Neutrophil (primary cell): Measurements from ENCODE around the gene SNX18.
A peak's percentile ranks its signal among the peaks of the same experiment; 100 is the strongest.

ENCODE experiments used
- H3K27ac ChIP-seq: fragments of 200-600 bp; sonication (generic); 2 replicates; pipeline ENCODE4 v1.5.1; 2016; ENCODE audit warnings: mild to moderate bottlenecking, moderate library complexity
- H3K27me3 ChIP-seq: fragments of 200-600 bp; sonication (generic); 2 replicates; pipeline ENCODE4 v1.6.0; 2016; ENCODE audit warnings: mild to moderate bottlenecking
- H3K36me3 ChIP-seq: fragments of 200-600 bp; sonication (generic); 2 replicates; pipeline ENCODE4 v1.5.1; 2017
- H3K4me1 ChIP-seq, 2 experiments: fragments of 200-600 bp in 1 of 2; sonication (generic) in 1 of 2; 1 replicate in 1 of 2; 2 replicates in 1 of 2; pipeline versions ENCODE4 v1.5.1 to v1.6.1; 2013 to 2016; ENCODE audit warnings: low read depth in 1 of 2, low read length in 1 of 2, mild to moderate bottlenecking in 1 of 2, moderate library complexity in 1 of 2; ENCODE audit not compliant: control insufficient read depth in 1 of 2, insufficient read depth in 1 of 2
- H3K4me3 ChIP-seq, 2 experiments: fragments of 200-600 bp in 1 of 2; sonication (generic) in 1 of 2; 1 replicate in 1 of 2; 2 replicates in 1 of 2; pipeline ENCODE4 v1.5.1; 2013 to 2016; ENCODE audit warnings: low read depth in 1 of 2, low read length in 1 of 2, mild to moderate bottlenecking in 1 of 2, moderate library complexity in 1 of 2
- H3K9me3 ChIP-seq: fragments of 200-600 bp; sonication (generic); 2 replicates; pipeline ENCODE4 v1.5.1; 2016
- TF ChIP-seq, protein P1 (sequence below): fragments of 200-600 bp; sonication (generic); IDR thresholded peaks from 2 replicates; pipeline ENCODE4 v1.5.1; 2016; ENCODE audit warnings: antibody characterized with exemption

Gene SNX18

DNA sequence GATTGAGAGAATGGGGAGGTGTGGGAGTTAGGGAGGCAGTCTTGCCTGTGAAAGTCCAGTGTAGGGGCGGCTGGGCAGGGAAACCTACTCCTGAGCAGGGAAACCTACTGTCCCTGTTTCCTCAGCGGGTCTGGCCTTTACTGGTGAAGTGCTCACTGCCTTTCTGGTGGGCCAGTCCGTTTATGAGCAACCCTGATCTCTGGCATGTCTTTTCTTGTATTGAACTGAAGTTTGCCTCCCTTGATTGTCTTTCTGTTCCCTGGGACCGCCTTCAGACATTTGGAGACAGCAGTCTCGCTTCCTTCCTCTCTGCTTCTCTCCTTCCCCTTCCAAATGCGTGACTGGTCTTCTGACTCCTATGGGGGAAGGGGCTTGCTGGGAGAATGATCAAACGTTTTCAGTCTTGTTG is 2.9 kb downstream of the SNX18 start:
- TF ChIP-seq, protein P1, sequence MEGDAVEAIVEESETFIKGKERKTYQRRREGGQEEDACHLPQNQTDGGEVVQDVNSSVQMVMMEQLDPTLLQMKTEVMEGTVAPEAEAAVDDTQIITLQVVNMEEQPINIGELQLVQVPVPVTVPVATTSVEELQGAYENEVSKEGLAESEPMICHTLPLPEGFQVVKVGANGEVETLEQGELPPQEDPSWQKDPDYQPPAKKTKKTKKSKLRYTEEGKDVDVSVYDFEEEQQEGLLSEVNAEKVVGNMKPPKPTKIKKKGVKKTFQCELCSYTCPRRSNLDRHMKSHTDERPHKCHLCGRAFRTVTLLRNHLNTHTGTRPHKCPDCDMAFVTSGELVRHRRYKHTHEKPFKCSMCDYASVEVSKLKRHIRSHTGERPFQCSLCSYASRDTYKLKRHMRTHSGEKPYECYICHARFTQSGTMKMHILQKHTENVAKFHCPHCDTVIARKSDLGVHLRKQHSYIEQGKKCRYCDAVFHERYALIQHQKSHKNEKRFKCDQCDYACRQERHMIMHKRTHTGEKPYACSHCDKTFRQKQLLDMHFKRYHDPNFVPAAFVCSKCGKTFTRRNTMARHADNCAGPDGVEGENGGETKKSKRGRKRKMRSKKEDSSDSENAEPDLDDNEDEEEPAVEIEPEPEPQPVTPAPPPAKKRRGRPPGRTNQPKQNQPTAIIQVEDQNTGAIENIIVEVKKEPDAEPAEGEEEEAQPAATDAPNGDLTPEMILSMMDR: no peak
- Histone ChIP-seq H3K4me1 (peaks cover 54 to 71% of the 10 kb centered on the region in 2 experiments), H3K4me3 (peak overlapping the region; percentile 92 to 99), H3K27ac (peak overlapping the region; percentile 96), H3K36me3 (peaks cover 26% of the 10 kb centered on the region), H3K9me3 (no peaks in the 10 kb centered on the region), H3K27me3 (no peaks in the 10 kb centered on the region)

DNA sequence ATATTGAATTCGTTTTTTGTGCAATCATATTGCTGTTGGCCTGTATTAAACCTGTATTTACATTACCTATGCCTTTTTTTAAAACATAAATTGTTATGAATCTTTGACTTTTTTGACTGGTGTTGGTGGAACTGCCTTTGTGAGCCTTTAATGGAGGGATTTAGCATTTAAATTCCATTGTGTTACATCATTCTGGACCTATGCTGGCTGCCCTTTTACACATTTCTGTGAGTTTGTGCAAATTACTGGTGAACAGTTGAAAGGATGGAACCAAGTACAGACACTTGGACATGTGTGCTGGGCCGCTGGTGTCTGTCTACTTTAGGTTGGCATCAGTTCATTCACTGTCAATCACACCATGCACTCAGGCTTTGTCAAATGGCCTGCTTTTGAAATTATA is 3.4 kb downstream of the SNX18 start:
- Histone ChIP-seq H3K4me1 (peaks cover 59 to 76% of the 10 kb centered on the region in 2 experiments), H3K27me3 (no peaks in the 10 kb centered on the region), H3K36me3 (peaks cover 29% of the 10 kb centered on the region), H3K9me3 (no peaks in the 10 kb centered on the region), H3K27ac (peak overlapping the region; percentile 96), H3K4me3 (peak overlapping the region; percentile 92 to 99)
- TF ChIP-seq, protein P1: no peak

DNA sequence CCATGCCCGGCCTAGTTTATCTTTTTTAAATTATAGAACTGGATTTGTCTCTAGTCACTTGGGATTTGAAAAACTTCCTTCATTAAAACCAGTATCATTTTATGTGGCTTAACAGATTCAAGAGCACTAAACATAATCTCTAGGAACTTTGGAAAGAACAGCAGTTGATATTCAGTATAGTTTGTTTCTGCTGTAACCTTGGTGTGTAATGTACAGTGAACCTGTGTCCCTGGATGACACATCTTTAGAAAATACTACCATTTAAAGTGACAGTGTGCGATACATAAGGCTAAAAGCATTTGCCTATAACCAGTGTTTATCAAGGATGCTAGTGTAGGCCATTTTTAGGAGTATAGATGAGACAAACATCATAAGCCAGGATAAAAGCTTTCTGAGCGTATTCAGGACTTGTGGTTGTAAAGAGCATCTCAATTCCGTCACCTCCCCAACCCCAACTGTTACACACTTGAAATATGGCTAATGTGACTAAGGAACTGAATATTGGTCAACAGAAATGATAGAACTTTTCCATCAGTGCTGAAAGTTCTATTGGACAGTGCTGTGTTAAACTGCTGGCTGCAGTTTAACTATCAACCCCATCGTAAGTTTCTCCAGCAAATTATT is 4.4 kb downstream of the SNX18 start:
- no peaks in the 10 kb centered on the region for H3K27me3 ChIP-seq
- TF ChIP-seq, protein P1: no peak
- peaks cover 66 to 76% of the 10 kb centered on the region in 2 experiments for H3K4me1 ChIP-seq
- peaks cover 39% of the 10 kb centered on the region for H3K36me3 ChIP-seq
- peak overlapping the region; percentile 96 for H3K27ac ChIP-seq
- H3K9me3 ChIP-seq: no peaks in the 10 kb centered on the region
- peak overlapping the region; percentile 92 to 99 for H3K4me3 ChIP-seq

DNA sequence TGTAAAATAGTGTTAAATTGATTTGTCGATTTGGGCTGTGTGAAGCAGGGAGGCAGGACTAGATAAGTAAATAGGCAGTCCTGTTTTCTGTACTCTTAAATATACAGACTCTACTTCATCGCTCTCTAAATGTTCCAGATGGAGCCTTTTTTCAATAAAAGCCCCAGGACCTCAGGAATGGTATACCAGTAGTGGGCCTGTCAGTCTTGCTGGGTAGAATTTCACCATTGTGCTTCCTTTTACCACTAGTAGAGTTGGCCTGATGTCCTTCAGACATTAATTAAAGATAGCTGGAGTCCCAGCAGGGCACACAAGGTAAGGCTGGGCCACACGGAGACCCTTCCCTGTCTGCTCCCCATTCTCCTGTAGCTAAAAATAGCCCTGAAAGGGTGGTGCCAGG is 6.0 kb downstream of the SNX18 start:
- Histone ChIP-seq H3K27me3 (no peaks in the 10 kb centered on the region), H3K4me3 (peak overlapping the region; percentile 92 to 99), H3K9me3 (no peaks in the 10 kb centered on the region), H3K27ac (peak overlapping the region; percentile 96), H3K36me3 (peaks cover 43% of the 10 kb centered on the region), H3K4me1 (peaks cover 77 to 87% of the 10 kb centered on the region in 2 experiments)
- TF ChIP-seq, protein P1: no peak

DNA sequence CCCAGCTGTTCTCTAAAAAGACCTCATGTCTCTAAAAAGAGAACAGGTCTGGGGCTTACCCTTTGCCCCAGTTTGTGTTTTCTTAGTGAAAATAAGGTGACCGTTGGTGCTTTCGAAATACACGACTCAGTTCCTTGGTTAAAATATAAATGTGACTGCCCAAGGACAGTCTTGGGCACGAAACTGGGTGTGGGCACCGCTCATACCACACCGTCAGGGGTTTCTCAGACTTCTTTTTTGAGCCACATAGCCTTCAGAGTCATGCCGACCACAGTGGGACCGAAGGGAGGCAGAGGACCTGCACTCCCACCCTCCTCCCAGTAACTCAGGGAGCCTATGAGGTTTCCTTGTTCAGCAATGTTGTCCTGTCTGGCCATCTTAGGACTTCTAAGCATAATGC is 6.5 kb downstream of the SNX18 start:
- Histone ChIP-seq H3K36me3 (peaks cover 38% of the 10 kb centered on the region), H3K9me3 (no peaks in the 10 kb centered on the region), H3K4me3 (peak overlapping the region; percentile 92 to 99), H3K27ac (peak overlapping the region; percentile 96), H3K4me1 (peaks cover 82 to 87% of the 10 kb centered on the region in 2 experiments), H3K27me3 (no peaks in the 10 kb centered on the region)
- TF ChIP-seq, protein P1: no peak
